ENCODE results near the gene TASOR2.
A peak's percentile ranks its signal among the peaks of the same experiment; 100 is the strongest.

The TASOR2 gene

GRCh38 chr10:5684971-5685763 is 529 bp downstream of the TASOR2 start:
- DNase-seq = peak; percentile 74 to 76

GRCh38 chr10:5685764-5686240 is 1.2 kb downstream of the TASOR2 start:
- DNase-seq = no peak

- no peak for DNase-seq
These were observed 3.9 kb downstream of the TASOR2 start for GRCh38 chr10:5688587-5688986.

- no peak for DNase-seq
These were observed 7.1 kb downstream of the TASOR2 start for GRCh38 chr10:5691786-5692185.

GRCh38 chr10:5692461-5693358 is 8.1 kb downstream of the TASOR2 start:
- DNase-seq = peak; percentile 51 to 65

- no peak for DNase-seq
These were observed 9.9 kb downstream of the TASOR2 start for GRCh38 chr10:5694573-5694972.

GRCh38 chr10:5697342-5697741 is 12.7 kb downstream of the TASOR2 start:
- DNase-seq = no peak

GRCh38 chr10:5698062-5698461 is 13.4 kb downstream of the TASOR2 start:
- no peak for DNase-seq

- no peak for DNase-seq
These were observed 23.7 kb downstream of the TASOR2 start for GRCh38 chr10:5708356-5708755.

GRCh38 chr10:5709865-5710264 is 25.2 kb downstream of the TASOR2 start:
- no peak for DNase-seq

- DNase-seq = no peak
These were observed 26.2 kb downstream of the TASOR2 start for GRCh38 chr10:5710859-5711258.

- no peak for DNase-seq
These were observed 27.0 kb downstream of the TASOR2 start for GRCh38 chr10:5711642-5712041.

GRCh38 chr10:5719546-5719945 is 34.9 kb downstream of the TASOR2 start:
- DNase-seq = no peak

- DNase-seq = no peak
These were observed 35.5 kb downstream of the TASOR2 start for GRCh38 chr10:5720182-5720581.

- DNase-seq = no peak
These were observed 39.1 kb downstream of the TASOR2 start for GRCh38 chr10:5723692-5724091.

- no peak for DNase-seq
These were observed 46.1 kb downstream of the TASOR2 start for GRCh38 chr10:5730766-5731165.

GRCh38 chr10:5731559-5731958 is 46.9 kb downstream of the TASOR2 start:
- DNase-seq = no peak

- DNase-seq = no peak
These were observed 47.5 kb downstream of the TASOR2 start for GRCh38 chr10:5732141-5732540.

All from stimulated activated CD4-positive, alpha-beta T cell treated with anti-CD3 and anti-CD28 coated beads, Interleukin-2, amount 100 ng/mL, for 24 hours (primary cell).